K562 treated with DMSO at 1 percent for 24 hours (cell line): ENCODE results near the gene OSBPL1A. TPM values are rescaled to one million over a fixed set of nuclear protein-coding genes. Genes with fewer than 3 reads are reported as not detected.

ENCODE experiments used
- total RNA-seq: library from RNA; unstranded; fragments of 300-600 nt; gene quantifications from 2 replicates; pipeline ENCODE4 v1.2.3, GENCODE V29; 2022; ENCODE audit warnings: low read depth; ENCODE audit not compliant: insufficient read depth

OSBPL1A gene
- total RNA-seq: 0.12 TPM in 1 of 2 replicates, not detected in the other

DNA sequence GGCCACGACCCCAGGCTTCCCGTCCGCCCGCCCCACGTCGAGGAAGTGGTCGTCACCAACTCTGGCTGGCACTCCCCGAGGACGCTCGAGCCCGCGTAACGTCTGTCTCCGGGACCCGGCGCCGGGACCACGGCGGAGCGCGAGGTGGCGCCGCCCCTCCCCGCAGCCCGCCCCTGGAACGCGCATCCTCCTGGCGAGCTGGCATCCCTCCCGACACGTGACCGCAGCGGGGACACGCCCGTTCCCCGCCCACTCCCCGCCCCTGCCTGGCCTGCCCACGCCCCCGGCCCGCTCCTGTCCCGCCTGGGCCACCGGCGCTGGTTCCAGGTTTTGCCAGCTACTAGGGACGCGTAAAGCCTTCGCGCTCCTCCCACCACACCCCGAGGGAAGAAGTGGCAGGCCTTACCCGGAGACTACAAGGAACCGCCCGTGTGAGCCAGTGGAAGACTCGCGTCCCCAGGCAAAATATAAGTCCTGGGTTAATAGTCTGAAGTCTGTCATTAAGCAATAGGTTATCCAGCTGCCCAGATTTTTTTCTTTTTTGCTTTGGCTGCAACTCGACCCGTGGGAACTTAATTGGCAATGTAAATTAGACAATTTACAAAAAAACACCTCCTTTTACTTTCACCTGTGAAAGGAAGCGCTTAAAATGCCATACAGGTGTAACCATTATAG, at the start of gene OSBPL1A:
Gene OSBPL1A, minus strand, starts transcription at position 131 of the 675 bp plus-strand sequence. CDS start 20,291 bp downstream, outside the sequence.

DNA sequence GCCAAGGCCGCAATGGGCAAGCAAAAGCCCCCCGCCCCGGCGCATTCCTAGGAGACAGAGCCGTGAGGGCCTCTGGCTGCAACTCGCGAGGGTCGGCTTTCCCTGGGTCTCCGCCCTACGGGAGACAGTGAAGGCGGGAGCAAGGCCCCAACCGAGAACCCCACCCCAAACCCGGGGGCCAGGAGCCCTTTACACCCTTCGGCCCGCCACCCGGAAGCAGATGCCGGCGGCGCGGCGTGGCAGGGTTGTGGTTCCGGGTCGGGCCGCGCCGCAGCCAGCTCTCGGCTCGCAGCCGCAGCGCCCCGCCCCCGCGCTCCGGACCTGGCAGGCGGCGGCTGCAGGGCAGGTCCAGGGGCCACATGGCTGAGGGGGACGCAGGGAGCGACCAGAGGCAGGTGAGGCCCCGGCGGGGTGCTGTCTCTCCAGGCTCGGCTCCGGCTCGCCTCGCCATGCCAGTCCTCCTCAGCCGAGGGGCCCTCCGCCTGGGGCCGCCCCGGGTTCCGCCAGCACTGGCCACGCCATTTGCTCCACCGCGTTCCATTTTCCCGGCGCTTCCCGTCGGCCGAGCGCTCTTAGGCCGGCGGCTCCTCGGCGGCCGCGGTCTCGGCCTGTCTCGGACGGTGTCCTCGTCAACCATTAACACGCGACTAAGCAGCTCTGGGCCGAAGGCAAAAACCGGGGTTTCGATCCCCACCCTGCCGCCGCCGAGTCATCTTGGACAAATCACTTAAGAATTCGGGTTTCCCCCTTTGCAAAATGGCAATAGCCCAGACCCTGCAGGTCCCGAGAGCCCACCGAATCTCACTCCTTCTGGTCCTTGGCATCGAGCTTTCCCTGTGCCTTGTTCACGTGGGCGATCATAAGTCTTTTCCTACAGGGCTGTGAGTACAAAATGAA, 29.0 kb upstream of the OSBPL1A start, which contains the start of gene IMPACT:
Gene IMPACT, plus strand, starts transcription at position 273 of the 897 bp plus-strand sequence. Its CDS starts 87 bp downstream, at position 360.

DNA sequence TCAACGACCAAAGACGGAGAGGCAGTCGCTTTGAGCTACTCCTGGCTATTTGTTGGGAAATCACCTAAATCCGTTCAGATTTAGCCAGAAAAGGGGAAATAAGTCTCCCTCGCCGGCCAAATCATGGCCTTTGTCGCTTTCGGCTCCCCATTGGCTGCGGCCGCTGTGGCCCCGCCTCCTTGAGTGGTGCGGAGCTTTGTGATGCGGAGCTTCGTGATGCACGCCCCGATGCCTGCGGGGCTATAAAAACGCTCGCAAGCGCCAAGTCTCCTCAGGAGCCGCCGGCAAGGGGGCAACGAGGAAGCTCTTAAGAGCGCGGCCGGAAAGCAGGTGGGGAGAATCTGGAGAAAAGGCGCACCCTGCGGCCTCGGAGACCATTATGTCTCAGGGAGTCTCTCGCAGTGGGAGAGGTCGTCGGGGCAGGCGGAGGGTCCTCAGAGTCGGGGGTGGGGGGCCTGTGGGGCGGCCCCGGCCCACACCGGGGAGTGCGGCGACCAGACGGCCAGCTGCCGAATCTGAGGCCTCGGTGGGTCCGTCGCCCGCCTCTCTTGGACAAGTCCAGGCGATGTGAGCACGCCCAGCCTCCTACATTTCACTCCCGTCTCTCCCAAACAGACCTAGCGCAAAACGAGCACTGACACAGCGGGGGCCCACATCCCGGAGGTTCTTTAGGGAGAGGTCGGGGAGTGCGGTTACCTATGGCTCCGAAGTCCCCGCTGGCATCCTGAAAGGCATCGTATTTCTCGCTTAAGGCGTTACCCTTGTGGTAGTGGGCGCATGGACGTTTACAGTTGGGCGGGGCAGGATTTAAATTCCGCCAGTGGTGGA, 258.6 kb downstream of the OSBPL1A start, which contains the start of gene CABYR:
Gene CABYR, plus strand, starts transcription at position 274 of the 828 bp plus-strand sequence. CDS start 4,053 bp downstream, outside the sequence.

Other genes with a start within 250 kb of the OSBPL1A start
- 3.1 and 5.1 TPM in 2 replicates for gene IMPACT, start 28.8 kb upstream of the OSBPL1A start, total RNA-seq
- not detected in 2 replicates for gene HRH4, start 62.8 kb upstream of the OSBPL1A start, total RNA-seq